HPDE6-E6E7 (cell line): ENCODE results near the gene FAM124A.

Experiments
- DNase-seq: peaks from one replicate; pipeline ENCODE4 v3.0.0; 2011; ENCODE audit warnings: missing footprints; ENCODE audit errors: extremely low spot score

Gene FAM124A

DNA sequence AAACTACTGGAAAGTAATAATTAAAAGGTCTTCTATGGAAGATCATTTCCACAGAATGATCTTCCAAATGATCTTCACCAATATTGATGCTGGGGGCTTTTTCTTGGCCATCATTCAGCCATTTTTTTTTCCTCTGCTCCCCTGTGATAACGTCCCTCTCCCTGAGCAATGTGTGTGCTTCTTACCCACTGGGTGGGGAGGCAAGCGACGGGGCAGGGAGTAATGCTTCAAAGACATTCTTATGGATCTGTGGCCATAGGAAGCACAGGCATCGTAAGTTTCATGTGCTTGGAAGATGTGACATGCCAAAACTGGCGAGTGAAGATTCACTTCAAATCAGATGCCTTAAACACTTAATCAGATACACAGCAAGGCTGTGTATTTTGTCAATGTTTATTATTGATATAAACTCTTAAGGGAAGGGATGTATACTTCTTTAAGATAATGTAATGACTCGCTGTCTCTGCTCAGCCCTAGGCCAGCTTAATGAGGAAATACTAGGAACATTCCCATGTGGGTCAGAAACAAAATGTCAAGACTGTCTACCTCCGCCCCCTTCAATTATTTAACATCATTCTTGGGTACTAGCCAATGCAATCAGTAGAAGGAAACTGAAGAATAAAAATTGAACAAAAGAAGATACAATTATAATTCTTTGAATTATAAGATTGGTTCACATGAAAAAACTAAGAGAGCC, 83.2 kb downstream of the FAM124A start:
- DNase-seq: no peak

- no peak for DNase-seq
Observed at GRCh38 chr13:51308781-51309180, 86.6 kb downstream of the FAM124A start.

DNA sequence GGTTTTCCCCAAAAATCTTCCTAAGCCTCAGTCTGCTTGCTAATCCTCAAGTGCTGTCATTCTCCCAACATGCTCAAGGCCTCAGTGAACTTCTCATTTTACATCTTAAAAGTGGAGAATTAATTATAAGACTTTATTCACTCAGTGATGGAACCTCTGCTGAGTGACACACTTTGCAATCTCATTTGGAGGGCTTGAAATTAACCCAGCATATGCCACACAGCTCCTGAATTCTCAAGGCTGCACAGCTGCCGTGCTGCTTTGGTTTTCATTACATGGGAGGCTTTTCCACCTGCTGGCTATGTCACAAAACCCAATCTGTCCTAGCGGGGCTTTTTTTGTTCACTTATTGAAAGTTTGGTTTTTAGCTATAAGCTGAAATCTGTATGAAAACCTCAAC, 89.0 kb downstream of the FAM124A start:
- DNase-seq: no peak

DNA sequence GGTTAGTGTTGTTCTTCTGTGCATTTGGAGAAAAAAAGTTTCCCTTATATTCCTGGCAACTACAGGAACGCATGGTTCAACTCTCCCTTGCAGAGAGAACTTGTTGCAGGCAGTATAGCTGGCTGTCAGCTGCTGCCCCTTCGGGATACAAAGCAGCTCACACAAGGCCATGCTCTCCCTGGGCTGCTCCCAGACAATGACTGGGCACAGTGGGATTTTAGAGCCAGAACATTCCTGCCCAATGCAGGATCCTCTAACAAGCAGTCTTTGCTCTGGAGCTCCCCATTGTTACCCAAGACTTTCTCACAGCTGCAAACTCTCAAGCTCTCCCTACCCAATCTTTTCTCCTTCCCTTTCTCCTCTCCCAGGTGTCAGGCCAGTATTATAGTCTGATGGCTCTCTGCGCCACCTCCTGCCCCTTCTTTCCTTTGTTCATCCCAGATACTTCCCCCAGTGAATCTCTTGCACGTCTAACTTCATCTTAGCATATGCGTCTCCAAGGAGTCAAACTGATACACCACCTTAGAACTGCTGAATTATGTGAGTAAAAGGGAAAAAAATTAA, 89.8 kb downstream of the FAM124A start:
- no peak for DNase-seq

DNA sequence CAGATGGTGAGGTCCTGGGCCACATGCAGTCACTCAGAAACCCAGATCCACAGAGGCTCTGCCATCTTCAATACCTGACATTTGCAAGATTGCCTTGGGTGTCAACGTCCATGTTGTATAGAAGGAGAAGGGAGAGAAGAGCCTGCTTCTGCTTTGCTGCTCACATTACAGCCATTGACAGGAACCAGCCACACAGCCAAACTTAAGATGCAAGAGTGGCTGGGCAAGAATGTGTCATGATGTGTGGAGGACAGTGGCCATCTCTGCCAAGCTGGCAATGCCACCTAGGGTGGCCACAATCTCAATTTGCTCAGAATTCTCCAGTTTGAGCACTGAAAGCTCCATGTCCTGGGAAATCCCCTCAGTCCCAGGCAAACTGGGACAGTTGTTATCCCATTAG, 91.4 kb downstream of the FAM124A start:
- DNase-seq: no peak

- no peak for DNase-seq
Observed at GRCh38 chr13:51317262-51317661, 95.1 kb downstream of the FAM124A start.

- no peak for DNase-seq
Observed at GRCh38 chr13:51318015-51318414, 95.8 kb downstream of the FAM124A start.

- no peak for DNase-seq
Observed at GRCh38 chr13:51318876-51319275, 96.7 kb downstream of the FAM124A start.

- no peak for DNase-seq
Observed at GRCh38 chr13:51321836-51322235, 99.6 kb downstream of the FAM124A start.

- DNase-seq: no peak
Observed at GRCh38 chr13:51322826-51323225, 100.6 kb downstream of the FAM124A start.

GRCh38 chr13:51323824-51324511, 101.8 kb downstream of the FAM124A start:
- no peak for DNase-seq

GRCh38 chr13:51324714-51325420, 102.7 kb downstream of the FAM124A start:
- DNase-seq: no peak

GRCh38 chr13:51325837-51326236, 103.6 kb downstream of the FAM124A start:
- DNase-seq: no peak

GRCh38 chr13:51326777-51327176, 104.6 kb downstream of the FAM124A start:
- DNase-seq: no peak

DNA sequence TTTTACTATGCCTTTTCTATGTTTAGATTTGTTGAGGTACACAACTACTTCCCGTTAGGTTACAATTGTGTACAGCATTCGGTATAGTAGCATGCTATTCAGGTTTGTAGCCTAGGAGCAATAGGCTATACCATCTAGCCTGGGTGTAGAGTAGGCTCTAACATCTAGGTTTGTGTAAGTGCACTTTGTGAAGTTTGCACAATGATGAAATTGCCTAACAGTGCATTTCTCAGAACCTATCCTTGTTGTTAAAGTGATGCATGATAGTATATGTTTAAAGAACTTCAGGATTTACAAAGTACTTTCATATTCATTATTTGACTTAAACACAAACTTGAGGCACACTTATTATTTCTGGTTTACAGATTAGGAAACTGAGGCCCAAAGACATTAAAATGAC, 105.8 kb downstream of the FAM124A start:
- no peak for DNase-seq

GRCh38 chr13:51328488-51328887, 106.3 kb downstream of the FAM124A start:
- no peak for DNase-seq

DNA sequence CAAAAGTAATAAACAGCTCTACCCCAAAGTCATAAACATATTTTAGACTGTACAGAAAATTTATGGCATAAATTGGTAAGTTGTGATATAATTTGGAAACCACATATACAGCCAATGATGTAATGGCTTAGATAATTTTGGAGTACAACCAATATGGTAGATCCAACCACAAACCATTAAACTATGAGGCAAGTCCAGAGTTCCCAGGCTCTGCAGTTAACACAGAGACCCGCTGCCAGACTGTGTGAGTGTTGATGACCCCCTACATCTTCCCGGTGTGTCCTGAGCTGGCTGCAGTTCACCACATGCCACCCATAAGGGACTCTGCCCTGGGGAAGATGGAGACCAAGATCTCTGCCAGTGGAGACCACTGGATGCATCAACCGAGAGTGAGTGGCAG, 107.4 kb downstream of the FAM124A start:
- no peak for DNase-seq

DNA sequence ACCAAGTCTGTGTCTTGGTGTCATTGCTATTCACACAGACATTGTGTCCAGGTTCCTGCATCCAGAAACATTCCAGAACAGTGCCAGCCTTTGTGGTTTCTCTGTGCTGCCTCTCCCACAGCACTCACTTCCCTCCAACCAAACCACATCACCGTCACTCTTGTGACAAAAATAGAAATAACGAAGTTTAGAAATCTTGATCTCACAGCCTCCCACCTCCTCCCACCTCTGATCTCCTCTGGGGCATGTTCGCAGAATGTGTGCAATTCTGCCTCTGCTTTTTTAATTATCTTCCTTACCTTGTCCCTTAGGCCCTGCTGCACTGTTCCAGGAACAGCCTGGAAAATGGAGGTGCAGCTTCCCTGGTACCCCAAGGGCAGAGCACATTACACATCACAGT, 108.6 kb downstream of the FAM124A start:
- DNase-seq: no peak

DNA sequence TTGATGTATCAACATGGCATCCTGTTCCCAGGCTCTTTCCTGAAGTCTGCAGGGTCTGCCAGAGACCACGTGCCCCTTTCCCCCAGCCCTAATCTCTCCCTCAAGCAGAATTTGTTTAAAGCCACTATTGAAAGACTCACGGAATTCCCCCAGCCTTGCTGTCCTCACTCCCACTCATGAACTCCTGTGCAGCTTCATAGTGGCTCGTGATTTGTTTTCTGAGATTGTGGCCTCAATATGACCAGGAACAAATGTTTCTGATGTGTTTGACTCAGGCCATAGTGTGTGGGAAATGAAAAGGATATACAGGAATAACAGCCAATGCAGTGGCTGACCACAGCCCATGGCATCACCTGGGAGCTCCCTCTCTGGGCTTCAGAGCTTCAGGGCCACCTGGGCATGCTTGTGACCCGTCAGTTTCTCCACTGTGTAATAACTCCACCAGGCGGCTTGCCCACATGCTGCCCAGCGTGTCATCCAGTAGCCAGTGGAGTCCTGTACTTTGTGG, 109.2 kb downstream of the FAM124A start:
- DNase-seq: no peak

DNA sequence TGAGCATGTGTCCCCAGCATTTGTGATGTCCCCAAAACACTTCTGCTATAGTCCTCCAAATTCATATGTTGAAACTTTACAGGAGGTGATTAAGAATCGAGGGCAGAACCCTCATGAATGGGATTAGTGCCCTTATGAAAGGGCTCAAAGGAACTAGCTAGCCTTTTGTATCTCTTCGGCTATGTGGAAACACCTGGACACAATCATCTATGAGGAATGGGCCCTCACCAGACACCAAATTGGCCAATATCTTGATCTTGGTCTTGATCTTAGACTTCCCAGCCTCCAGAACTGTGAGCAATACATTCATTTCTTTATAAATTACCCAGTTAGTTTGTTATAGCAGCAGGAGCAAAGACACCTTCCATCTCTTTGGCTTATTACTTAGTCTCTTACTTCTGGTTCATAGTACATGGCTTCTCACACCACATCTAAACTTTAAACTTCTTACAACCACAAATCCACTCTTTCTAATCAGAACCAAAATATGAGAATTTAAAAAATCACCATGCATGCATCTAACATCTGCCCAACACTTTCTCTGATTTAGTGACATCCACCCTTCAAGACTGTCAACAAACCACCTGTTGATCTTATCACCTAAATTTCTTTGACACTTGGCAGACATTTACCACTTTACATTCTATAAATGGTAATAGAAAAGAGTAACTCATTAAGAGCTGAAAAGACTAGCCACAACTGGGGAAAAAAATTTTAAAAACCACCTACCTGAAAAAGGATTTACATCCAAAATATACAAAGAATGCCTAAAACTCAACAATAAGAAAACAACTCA, 110.6 kb downstream of the FAM124A start:
- no peak for DNase-seq

DNA sequence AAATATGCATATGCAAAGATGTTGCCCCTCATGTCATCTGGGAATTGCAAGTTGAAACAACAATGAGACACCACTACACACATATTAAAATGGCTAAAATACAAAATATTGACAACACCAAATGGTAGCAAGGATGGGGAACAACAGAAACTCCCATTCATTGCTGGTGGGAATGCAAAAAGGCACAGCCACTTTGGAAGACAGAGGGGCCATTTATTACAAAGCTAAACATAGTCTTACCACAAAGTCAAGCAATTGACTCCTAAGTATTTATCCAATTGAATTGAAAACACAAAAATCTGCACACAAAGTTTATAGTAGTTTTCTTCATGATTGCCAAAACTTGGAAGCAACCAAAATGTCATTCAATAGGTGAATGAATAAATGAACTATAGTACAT, 111.2 kb downstream of the FAM124A start:
- no peak for DNase-seq

DNA sequence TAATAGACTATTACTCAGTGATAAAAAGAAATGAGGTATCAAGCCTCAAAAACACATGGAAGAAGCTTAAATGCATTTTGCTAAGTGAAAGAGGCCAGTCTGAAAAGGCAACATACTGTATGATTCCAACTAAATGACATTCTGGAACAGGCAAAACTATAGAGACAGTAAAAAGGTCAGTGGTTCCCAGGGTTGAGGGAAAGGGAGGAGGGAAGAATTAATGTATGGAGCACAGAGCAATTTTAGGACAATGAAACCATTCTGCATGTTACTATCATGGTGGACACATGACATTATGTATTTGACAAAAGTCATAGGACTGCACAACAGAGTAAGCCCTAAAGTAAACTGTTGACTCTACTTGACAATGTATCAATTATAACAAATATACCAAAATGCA, 111.6 kb downstream of the FAM124A start:
- no peak for DNase-seq
